ENCODE results near the gene S100Z.
"Not testable (repeated sequence)": the region's sequence is repeated elsewhere in the genome, so short reads cannot be mapped to it uniquely, and the experiment has no call there.

- TF ChIP-seq CTCF, POLR2AphosphoS5, POLR2A, EP300 (IDR thresholded peaks at IDR 0.05): not testable (repeated sequence)
Observed at GRCh38 chr5:76945238-76945637, 95.4 kb downstream of the S100Z start.
